Omental fat pad (tissue), 4 donors: ENCODE data around the gene PDGFD. TPM values are rescaled to one million over a fixed set of nuclear protein-coding genes. Genes with fewer than 3 reads are reported as not detected.

Source experiments
- ATAC-seq: fragments of 150-250 bp; one replicate; pipeline ENCODE4 v1.9.1; 2016; ENCODE audit warnings: mild to moderate bottlenecking, moderate library complexity; ENCODE audit not compliant: low FRiP score
- DNase-seq: peaks from one replicate; pipeline ENCODE4 v3.0.0-alpha.2; 2019; ENCODE audit warnings: low spot score
- total RNA-seq, 4 donors: library from RNA; depleted of rRNA; stranded (reverse); fragments of >200 nt; gene quantifications; one replicate each; pipeline ENCODE4 v1.1.0, GENCODE V29; 2016
- TF ChIP-seq, protein P1 (sequence below), 3 donors: fragments of 450-650 bp; IDR thresholded peaks; one replicate each; pipeline ENCODE4 v1.5.1; 2016 to 2017; ENCODE audit warnings: antibody characterized with exemption in 3 of 3, mild to moderate bottlenecking in 3 of 3, moderate library complexity in 2 of 3

PDGFD gene
- total RNA-seq, 4 donors from 2014 or later: 11.3 to 63.1 (median 38.9) TPM

- TF ChIP-seq, protein P1, sequence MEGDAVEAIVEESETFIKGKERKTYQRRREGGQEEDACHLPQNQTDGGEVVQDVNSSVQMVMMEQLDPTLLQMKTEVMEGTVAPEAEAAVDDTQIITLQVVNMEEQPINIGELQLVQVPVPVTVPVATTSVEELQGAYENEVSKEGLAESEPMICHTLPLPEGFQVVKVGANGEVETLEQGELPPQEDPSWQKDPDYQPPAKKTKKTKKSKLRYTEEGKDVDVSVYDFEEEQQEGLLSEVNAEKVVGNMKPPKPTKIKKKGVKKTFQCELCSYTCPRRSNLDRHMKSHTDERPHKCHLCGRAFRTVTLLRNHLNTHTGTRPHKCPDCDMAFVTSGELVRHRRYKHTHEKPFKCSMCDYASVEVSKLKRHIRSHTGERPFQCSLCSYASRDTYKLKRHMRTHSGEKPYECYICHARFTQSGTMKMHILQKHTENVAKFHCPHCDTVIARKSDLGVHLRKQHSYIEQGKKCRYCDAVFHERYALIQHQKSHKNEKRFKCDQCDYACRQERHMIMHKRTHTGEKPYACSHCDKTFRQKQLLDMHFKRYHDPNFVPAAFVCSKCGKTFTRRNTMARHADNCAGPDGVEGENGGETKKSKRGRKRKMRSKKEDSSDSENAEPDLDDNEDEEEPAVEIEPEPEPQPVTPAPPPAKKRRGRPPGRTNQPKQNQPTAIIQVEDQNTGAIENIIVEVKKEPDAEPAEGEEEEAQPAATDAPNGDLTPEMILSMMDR (IDR thresholded peaks at IDR 0.05): no peak
- ATAC-seq: no peak
- DNase-seq: no peak
Measured at GRCh38 chr11:104028476-104029263, 135.3 kb downstream of the PDGFD start.

DNA sequence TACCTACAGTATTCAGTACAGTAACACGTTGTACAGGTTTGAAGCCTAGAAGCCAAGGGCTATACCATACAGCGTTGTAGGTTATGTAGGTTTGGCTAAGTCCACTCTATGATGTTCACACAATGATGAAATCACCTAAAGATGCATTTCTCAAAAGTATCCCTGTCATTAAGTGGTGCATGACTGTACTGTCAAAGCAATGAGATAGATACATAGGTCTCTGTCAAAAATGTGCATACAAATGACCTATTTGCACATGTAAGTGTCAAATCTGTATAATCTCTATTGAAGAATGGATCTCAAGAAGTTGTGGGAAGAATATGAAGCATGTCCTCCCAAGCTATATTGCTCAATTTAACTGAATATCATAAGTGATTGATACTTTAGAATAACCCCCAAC, 139.4 kb downstream of the PDGFD start:
- TF ChIP-seq, protein P1 (IDR thresholded peaks at IDR 0.05): no peak
- DNase-seq (no peak), ATAC-seq (no peak)

- ATAC-seq (no peak), DNase-seq (no peak)
- TF ChIP-seq, protein P1 (IDR thresholded peaks at IDR 0.05): no peak
Measured at GRCh38 chr11:104015649-104016415, 148.1 kb downstream of the PDGFD start.

- DNase-seq (no peak), ATAC-seq (no peak)
- TF ChIP-seq, protein P1 (IDR thresholded peaks at IDR 0.05): no peak
Measured at GRCh38 chr11:104011044-104011443, 152.9 kb downstream of the PDGFD start.

DNA sequence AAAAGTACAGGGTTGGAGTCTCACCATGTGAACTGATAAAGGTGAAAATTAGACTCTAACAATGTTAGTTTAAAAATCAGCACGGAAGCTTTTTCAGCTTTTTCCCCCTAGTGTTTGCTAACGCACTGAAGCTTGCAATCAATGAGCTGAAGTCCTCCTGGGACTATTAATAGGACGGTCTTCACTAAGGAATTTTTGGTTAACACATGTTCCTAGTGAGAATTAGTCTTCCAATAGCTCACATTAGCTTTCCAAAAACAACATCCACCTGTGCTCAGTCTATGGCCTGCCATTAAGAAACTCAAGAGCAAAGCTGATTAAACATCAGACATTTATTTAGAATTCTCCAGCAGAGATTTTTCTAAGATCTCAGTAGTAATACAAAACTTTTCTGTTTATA, 154.2 kb downstream of the PDGFD start:
- no peak for DNase-seq
- TF ChIP-seq, protein P1 (IDR thresholded peaks at IDR 0.05): no peak
- ATAC-seq: no peak

- DNase-seq (no peak), ATAC-seq (no peak)
- TF ChIP-seq, protein P1 (IDR thresholded peaks at IDR 0.05): no peak
Measured at GRCh38 chr11:104005234-104005855, 158.6 kb downstream of the PDGFD start.
